Measurements from ENCODE around the gene SH3GL1. TPM values are rescaled to one million over a fixed set of nuclear protein-coding genes. Genes with fewer than 3 reads are reported as not detected.
A peak's percentile ranks its signal among the peaks of the same experiment; 100 is the strongest.

SH3GL1 gene
- total and polyA plus RNA-seq, 9 of the 15 experiments (the other 6 are each of a cell fraction or from before 2014, with no cell fraction given): 1.7 to 75.3 (median 25.7) TPM

DNA sequence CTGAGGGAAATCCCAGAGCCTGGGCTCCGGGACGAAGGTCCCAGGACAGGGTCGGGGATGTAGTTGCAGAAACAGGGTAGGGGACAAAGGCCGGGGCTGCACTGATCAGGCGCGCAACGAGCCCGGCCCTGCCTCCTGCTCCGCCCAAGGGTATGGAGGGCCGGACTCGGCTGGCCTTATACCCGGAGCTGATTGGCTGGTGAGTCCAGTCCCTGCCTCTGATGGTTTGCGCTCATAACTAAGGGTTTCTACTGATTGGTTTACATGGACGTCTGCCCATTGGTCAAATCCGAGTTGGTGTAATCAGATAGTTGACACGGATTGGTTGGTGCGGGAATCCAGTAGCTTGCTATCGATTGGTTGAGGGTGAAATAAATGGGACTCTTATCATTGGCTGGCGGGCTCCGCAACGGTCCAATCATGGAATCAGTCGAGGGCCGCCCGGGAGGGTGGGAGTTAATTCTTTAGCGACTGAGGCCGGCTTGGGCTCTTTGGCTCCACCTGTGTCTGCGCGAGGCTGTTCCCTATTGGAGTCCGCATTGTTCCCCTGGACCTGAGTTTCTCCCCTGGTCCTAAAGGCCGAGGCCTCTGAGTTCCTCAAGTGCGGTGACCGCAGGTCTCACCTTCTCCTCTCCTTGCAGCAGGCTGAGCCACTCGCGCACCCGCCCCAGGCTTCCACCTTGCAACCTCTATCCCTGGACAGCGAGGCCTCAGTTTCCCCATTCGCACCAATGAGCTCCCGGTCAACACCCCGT lies 57.6 kb downstream of the SH3GL1 start (continued):
- TF ChIP-seq ZNF408 (CRISPR knock-in tag; IDR thresholded peaks at IDR 0.05; ENCODE audit: low read depth) (no peak), ZNF445 (CRISPR knock-in tag; IDR thresholded peaks at IDR 0.05; ENCODE audit: low read depth) (peak; percentile 79), E2F3 (CRISPR knock-in tag; IDR thresholded peaks at IDR 0.05) (peak; percentile 89), NBN (IDR thresholded peaks at IDR 0.05; ENCODE audit: low read depth) (0 out of 2 replicates have a peak, but pooled peaks have one; percentile 69), ZNF766 (CRISPR knock-in tag; conservative IDR thresholded peaks at IDR 0.05) (peak; percentile 100), L3MBTL2 (IDR thresholded peaks at IDR 0.05) (peak; percentile 86), MCM5 (IDR thresholded peaks at IDR 0.05; ENCODE audit: low read depth) (no peak), KLF10 (CRISPR knock-in tag; IDR thresholded peaks at IDR 0.05) (no peak), RBBP5 (IDR thresholded peaks at IDR 0.05; ENCODE audit: borderline replicate concordance, insufficient read depth, low read length, poor library complexity, severe bottlenecking) (no peak), ETV1 (tag; conservative IDR thresholded peaks at IDR 0.05; ENCODE audit: low read depth) (peak; percentile 57; the same call in 1 of the 2 replicates), ZNF384 (IDR thresholded peaks at IDR 0.05; ENCODE audit: low read depth, low read length) (no peak), CREB5 (CRISPR knock-in tag; IDR thresholded peaks at IDR 0.05) (no peak), ETV6 (IDR thresholded peaks at IDR 0.05; ENCODE audit: borderline replicate concordance in 1 of 2, low read depth in 2 of 2, low read length in 1 of 2) (no peak), ETV6 (CRISPR knock-in tag; IDR thresholded peaks at IDR 0.05; ENCODE audit: borderline replicate concordance) (no peak), TRIM28 (IDR thresholded peaks at IDR 0.05) (no peak), U2AF2 (optimal IDR thresholded peaks at IDR 0.05; ENCODE audit: low read depth, low read length) (no peak), SAFB (IDR thresholded peaks at IDR 0.05; ENCODE audit: borderline replicate concordance, low read depth, low read length) (no peak), ETV5 (CRISPR knock-in tag; IDR thresholded peaks at IDR 0.05; ENCODE audit: low read depth) (peak; percentile 57; the same call in 1 of the 2 replicates), TBP (optimal IDR thresholded peaks at IDR 0.05; ENCODE audit: low read depth, low read length) (peak; percentile 73), PTRF (tag; IDR thresholded peaks at IDR 0.05) (peak; percentile 89)
- TF ChIP-seq, protein P1, sequence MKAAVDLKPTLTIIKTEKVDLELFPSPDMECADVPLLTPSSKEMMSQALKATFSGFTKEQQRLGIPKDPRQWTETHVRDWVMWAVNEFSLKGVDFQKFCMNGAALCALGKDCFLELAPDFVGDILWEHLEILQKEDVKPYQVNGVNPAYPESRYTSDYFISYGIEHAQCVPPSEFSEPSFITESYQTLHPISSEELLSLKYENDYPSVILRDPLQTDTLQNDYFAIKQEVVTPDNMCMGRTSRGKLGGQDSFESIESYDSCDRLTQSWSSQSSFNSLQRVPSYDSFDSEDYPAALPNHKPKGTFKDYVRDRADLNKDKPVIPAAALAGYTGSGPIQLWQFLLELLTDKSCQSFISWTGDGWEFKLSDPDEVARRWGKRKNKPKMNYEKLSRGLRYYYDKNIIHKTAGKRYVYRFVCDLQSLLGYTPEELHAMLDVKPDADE (conservative IDR thresholded peaks at IDR 0.05; ENCODE audit: control insufficient read depth, low read depth, low read length): peak; percentile 85
- TF ChIP-seq, protein P2, sequence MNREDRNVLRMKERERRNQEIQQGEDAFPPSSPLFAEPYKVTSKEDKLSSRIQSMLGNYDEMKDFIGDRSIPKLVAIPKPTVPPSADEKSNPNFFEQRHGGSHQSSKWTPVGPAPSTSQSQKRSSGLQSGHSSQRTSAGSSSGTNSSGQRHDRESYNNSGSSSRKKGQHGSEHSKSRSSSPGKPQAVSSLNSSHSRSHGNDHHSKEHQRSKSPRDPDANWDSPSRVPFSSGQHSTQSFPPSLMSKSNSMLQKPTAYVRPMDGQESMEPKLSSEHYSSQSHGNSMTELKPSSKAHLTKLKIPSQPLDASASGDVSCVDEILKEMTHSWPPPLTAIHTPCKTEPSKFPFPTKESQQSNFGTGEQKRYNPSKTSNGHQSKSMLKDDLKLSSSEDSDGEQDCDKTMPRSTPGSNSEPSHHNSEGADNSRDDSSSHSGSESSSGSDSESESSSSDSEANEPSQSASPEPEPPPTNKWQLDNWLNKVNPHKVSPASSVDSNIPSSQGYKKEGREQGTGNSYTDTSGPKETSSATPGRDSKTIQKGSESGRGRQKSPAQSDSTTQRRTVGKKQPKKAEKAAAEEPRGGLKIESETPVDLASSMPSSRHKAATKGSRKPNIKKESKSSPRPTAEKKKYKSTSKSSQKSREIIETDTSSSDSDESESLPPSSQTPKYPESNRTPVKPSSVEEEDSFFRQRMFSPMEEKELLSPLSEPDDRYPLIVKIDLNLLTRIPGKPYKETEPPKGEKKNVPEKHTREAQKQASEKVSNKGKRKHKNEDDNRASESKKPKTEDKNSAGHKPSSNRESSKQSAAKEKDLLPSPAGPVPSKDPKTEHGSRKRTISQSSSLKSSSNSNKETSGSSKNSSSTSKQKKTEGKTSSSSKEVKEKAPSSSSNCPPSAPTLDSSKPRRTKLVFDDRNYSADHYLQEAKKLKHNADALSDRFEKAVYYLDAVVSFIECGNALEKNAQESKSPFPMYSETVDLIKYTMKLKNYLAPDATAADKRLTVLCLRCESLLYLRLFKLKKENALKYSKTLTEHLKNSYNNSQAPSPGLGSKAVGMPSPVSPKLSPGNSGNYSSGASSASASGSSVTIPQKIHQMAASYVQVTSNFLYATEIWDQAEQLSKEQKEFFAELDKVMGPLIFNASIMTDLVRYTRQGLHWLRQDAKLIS (CRISPR knock-in tag; IDR thresholded peaks at IDR 0.05): peak; percentile 52

All from K562 (cell line).